Mucosa of descending colon (tissue), 3 donors: Measurements from ENCODE around the gene MAGI2. TPM values are rescaled to one million over a fixed set of nuclear protein-coding genes. Genes with fewer than 3 reads are reported as not detected.
A peak's percentile ranks its signal among the peaks of the same experiment; 100 is the strongest.

ENCODE experiments used
- ATAC-seq: fragments of 200-7000 bp; cut with Tn5 transposase; one replicate; pipeline ENCODE4 v1.9.1; 2020; ENCODE audit warnings: mild to moderate bottlenecking, moderate library complexity
- DNase-seq, 3 donors: peaks; one replicate each; pipeline ENCODE4 v3.0.0-alpha.2; 2020
- H3K36me3 ChIP-seq: fragments of 200-600 bp; one replicate; pipeline ENCODE4 v1.8.0; 2021; ENCODE audit warnings: low read depth, mild to moderate bottlenecking
- H3K4me1 ChIP-seq: fragments of 200-600 bp; one replicate; pipeline ENCODE4 v1.8.0; 2021; ENCODE audit warnings: low read depth, mild to moderate bottlenecking
- H3K4me3 ChIP-seq: fragments of 200-600 bp; one replicate; pipeline ENCODE4 v1.8.0; 2021; ENCODE audit warnings: mild to moderate bottlenecking
- H3K9me3 ChIP-seq: fragments of 200-600 bp; one replicate; pipeline ENCODE4 v1.8.0; 2021; ENCODE audit warnings: mild to moderate bottlenecking
- intact Hi-C, 2 donors: fragments of 100-400 bp; cut with DNase I in 1 of 2; cut with micrococcal nuclease in 1 of 2; formaldehyde crosslinking; loops; one replicate each; pipeline versions ENCODE4 v1.11.0 to v1.11.1; 2022; cut with DNase I, micrococcal nuclease
- total RNA-seq, 3 donors: library from RNA; stranded (reverse); fragmentation: NEBNext Ultra II Directional in 2 of 3; extraction: Animal tissue kit (Norgen Biotek cat#: 25700) in 2 of 3; gene quantifications; one replicate each; pipeline versions ENCODE4 v1.2.1 to v1.2.4, GENCODE V29; 2021 to 2023
- TF ChIP-seq, protein P1 (sequence below): fragments of 200-600 bp; IDR thresholded peaks from one replicate; pipeline ENCODE4 v1.8.0; 2022; ENCODE audit warnings: antibody characterized with exemption, mild to moderate bottlenecking
- donor health status: DM: no; HTN: no; CAD: no; lungs with moderate emphysema.
- donor health status: DM: no; HTN: no; CAD: no.
- donor health status: DM: no; HTN: yes; CAD: no.

The MAGI2 gene
- total RNA-seq, 3 donors from 2014 or later = 1.9 to 14.5 (median 2.7) TPM

DNA sequence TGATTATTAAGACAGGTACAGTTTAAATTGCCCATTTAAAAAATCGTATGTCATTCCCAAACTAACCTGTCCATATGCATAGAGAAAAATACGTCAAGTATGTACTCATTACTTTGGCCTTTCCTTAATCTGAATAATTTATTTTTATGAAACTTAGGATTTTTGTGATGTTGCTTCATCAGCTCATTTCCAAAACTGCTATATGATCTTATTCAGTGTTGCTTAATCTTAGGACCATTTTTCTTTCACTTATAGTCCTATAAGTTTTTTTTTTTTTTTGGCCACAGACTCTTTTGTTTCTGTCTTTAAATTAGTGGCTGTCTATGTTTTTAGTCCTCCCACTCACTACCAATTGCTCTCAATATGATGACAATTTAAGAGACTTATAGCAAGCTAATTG is 1309.8 kb downstream of the MAGI2 start:
- ATAC-seq (no peak), DNase-seq (no peak)
- no peaks in the 10 kb centered on the region for H3K36me3 ChIP-seq
- no peaks in the 10 kb centered on the region for H3K9me3 ChIP-seq
- no peaks in the 10 kb centered on the region for H3K4me1 ChIP-seq
- intact Hi-C loops = no loop called here
- TF ChIP-seq, protein P1, sequence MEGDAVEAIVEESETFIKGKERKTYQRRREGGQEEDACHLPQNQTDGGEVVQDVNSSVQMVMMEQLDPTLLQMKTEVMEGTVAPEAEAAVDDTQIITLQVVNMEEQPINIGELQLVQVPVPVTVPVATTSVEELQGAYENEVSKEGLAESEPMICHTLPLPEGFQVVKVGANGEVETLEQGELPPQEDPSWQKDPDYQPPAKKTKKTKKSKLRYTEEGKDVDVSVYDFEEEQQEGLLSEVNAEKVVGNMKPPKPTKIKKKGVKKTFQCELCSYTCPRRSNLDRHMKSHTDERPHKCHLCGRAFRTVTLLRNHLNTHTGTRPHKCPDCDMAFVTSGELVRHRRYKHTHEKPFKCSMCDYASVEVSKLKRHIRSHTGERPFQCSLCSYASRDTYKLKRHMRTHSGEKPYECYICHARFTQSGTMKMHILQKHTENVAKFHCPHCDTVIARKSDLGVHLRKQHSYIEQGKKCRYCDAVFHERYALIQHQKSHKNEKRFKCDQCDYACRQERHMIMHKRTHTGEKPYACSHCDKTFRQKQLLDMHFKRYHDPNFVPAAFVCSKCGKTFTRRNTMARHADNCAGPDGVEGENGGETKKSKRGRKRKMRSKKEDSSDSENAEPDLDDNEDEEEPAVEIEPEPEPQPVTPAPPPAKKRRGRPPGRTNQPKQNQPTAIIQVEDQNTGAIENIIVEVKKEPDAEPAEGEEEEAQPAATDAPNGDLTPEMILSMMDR = no peak
- no peak overlapping the region for H3K4me3 ChIP-seq

DNA sequence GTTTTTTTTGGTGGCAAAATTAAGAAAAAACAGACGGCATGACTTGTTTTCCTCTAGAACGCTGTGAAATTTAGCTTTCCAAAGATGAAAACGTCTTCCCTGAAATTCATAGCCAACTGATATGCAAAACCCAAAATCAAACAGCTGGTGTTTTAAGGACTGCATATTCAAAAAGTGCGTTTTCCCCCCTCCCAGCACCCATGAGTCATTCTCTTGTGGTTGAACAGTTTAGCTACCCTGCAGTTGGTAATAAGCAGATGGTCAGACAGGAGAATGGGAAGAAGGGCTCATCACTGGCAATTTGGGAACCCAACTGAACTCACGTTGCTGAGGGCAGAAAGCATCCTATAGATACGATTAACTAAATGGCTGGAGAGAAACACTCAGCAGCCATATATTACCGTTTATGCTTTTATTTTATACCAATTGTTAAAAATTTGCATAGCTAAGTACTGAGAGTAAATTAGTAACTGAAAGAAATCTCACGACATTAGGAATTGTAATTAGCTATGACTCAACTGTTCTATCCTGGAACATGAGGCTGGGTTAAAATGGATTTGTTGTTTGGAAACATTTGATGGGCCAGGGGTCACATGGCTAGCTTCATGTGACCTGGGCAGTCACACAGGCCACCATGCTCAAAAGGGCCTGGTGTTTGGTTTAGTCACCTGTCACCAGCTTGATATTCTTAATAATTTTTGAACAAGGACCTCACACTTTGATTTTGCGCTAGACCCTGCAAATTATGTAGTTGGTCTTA is 1311.8 kb downstream of the MAGI2 start:
- intact Hi-C loops = no loop called here
- H3K9me3 ChIP-seq = no peaks in the 10 kb centered on the region

DNA sequence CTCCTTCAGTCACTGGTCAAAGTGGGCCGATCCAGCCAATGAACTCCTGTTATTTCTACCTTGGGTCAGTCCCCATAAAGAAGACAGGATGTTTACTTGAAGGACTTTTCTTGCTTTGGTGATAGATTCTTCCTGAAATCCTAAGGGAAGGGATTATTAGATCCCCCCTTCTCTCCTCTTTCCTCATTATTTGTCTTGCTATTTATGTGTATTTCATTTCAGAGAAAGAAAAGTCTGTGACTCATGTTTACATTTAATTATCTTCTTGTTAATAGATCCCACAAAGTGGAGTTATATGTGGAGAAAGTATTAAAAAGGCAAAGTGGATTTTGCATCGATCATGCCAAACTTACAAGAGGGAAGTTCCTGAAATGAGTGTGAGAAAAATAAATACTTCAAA is 1313.4 kb downstream of the MAGI2 start:
- no peaks in the 10 kb centered on the region for H3K36me3 ChIP-seq
- intact Hi-C loops = no loop called here
- H3K9me3 ChIP-seq = no peaks in the 10 kb centered on the region
- TF ChIP-seq, protein P1 = no peak
- DNase-seq = no peak
- no peak overlapping the region for H3K4me3 ChIP-seq
- no peak for ATAC-seq
- no peaks in the 10 kb centered on the region for H3K4me1 ChIP-seq

More for the DNA sequence above, 1311.8 kb downstream of the MAGI2 start:
- TF ChIP-seq, protein P1 = no peak
- ATAC-seq (no peak), DNase-seq (no peak)
- Histone ChIP-seq H3K4me1 (no peaks in the 10 kb centered on the region), H3K4me3 (no peak overlapping the region), H3K36me3 (no peaks in the 10 kb centered on the region)

DNA sequence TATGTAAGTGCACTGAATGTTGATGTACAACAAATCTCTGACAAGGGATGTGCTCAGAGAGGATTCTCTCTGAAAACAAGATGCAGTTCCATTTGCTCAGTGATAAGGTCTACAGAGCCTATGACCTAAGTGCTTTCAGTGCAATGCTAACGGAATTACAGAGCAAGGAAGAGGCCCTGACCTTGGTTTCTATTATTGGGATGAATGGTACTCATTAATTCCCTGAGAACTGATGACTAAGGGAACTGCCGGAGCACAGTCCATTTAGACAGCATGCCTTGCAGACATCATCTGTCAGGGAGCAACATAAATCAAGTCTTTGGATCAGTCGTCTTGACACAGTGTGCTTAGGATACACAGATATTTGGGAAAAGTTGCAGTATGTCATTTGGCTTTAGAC is 1314.1 kb downstream of the MAGI2 start:
- intact Hi-C loops = no loop called here
- Histone ChIP-seq H3K4me3 (no peak overlapping the region), H3K4me1 (no peaks in the 10 kb centered on the region), H3K36me3 (no peaks in the 10 kb centered on the region), H3K9me3 (no peaks in the 10 kb centered on the region)
- DNase-seq (no peak), ATAC-seq (no peak)
- TF ChIP-seq, protein P1 = no peak

DNA sequence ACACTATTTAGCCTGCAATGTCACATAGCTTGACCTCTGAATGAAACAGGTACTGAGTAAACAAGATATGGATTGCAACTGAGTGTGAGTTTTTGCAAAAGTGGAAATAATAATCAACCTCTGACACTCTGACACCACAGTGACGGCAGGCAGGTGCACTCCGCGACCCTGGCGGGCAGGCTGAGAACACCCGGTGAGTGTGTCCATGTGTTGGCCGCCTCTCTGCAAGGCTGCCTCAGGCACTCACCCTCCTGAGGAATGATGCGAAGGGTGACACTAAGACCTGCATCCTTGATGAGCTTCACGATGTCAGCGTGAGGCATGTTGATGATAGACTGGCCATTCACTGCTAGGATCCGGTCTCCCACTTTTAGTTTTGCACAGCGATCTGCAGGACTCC is 1318.7 kb downstream of the MAGI2 start:
- DNase-seq = peak in 1 of 3 donors; percentile 46
- Histone ChIP-seq H3K36me3 (no peaks in the 10 kb centered on the region), H3K9me3 (no peaks in the 10 kb centered on the region), H3K4me3 (no peak overlapping the region), H3K4me1 (no peaks in the 10 kb centered on the region)
- TF ChIP-seq, protein P1 = no peak
- ATAC-seq = no peak
- intact Hi-C loops = no loop called here

DNA sequence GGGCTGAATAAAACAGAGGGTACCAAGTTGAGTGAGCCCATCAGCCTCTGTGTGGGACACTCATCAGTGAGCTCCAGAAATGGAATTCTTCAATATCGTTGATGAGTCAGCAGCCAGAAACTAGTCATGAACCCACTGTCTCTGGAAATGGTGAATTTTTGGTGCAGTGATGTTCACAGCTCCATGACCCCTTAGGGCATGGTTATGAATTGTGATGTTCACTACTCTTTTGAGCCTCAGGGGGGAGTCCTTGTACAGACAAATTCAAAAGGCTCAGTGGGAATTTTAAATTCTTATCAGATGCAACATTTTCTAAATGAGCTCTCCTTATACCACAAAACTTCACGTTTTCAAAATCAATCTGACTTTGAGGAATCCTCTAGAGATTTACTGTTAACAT is 1319.2 kb downstream of the MAGI2 start:
- TF ChIP-seq, protein P1 = no peak
- Histone ChIP-seq H3K9me3 (no peaks in the 10 kb centered on the region), H3K4me3 (no peak overlapping the region), H3K4me1 (no peaks in the 10 kb centered on the region), H3K36me3 (no peaks in the 10 kb centered on the region)
- DNase-seq = peak in 1 of 3 donors; percentile 25
- ATAC-seq = no peak
- intact Hi-C loops = no loop called here
